Colonic mucosa (tissue), 4 donors: ENCODE results near the gene APOB. TPM values are rescaled to one million over a fixed set of nuclear protein-coding genes. Genes with fewer than 3 reads are reported as not detected.

Experiments used
- DNase-seq: peaks from one replicate; pipeline ENCODE4 v3.0.0-alpha.2; 2020
- H3K27ac ChIP-seq: fragments of 200-600 bp; one replicate; pipeline ENCODE4 v1.8.0; 2021
- H3K27me3 ChIP-seq: fragments of 200-600 bp; one replicate; pipeline ENCODE4 v1.8.0; 2021
- H3K36me3 ChIP-seq: fragments of 200-600 bp; one replicate; pipeline ENCODE4 v1.8.0; 2021
- H3K4me1 ChIP-seq: fragments of 200-600 bp; one replicate; pipeline ENCODE4 v1.8.0; 2021; ENCODE audit warnings: mild to moderate bottlenecking
- H3K4me3 ChIP-seq: fragments of 200-600 bp; one replicate; pipeline ENCODE4 v1.8.0; 2021
- H3K9ac ChIP-seq, 2 donors: one replicate each; pipeline ENCODE4 v1.7.0; 2013; ENCODE audit warnings: control low read depth in 2 of 2, low read depth in 2 of 2, low read length in 2 of 2
- H3K9me3 ChIP-seq: fragments of 200-600 bp; one replicate; pipeline ENCODE4 v1.8.0; 2021
- intact Hi-C: fragments of 100-400 bp; cut with DNase I; formaldehyde crosslinking; loops from one replicate; pipeline ENCODE4 v1.14.1; 2022
- total RNA-seq, 2 donors: library from RNA; stranded (reverse); fragmentation: NEBNext Ultra II Directional in 1 of 2; extraction: Animal tissue kit (Norgen Biotek cat#: 25700) in 1 of 2; gene quantifications; one replicate each; pipeline ENCODE4 v1.2.1, GENCODE V29; 2021
- TF ChIP-seq, protein P1 (sequence below): fragments of 200-600 bp; IDR thresholded peaks from one replicate; pipeline ENCODE4 v1.8.0; 2022; ENCODE audit warnings: antibody characterized with exemption, mild to moderate bottlenecking
- donor health status: healthy.
- donor health status: DM: no; HTN: no; CAD: no.
- donor health status: DM: no; HTN: no; CAD: no.

The APOB gene
- total RNA-seq, 2 donors from 2014 or later, result 1.0 to 3.3 TPM

DNA sequence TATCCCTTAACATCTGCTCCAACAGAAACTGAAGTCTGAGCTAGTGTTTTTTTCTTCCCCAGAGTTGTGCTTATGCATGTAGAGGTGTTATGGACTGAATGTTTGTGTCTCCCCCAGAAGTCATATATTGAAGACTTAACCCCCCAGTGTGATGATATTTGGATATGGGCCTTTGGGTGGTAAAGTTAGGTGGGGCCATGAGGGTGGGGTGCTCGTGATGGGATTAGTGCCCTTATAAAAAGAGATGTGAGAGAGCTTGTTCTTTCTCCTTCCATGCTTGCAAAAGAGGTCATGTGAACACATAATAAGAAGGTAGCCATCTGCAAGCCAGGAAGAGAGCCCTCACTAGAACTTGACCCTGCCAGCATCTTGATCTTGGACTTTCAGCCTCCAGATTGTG lies 34.4 kb upstream of the APOB start:
- Histone ChIP-seq H3K4me1 (no peaks in the 10 kb centered on the region), H3K27me3 (no peaks in the 10 kb centered on the region), H3K4me3 (no peak overlapping the region), H3K36me3 (no peaks in the 10 kb centered on the region), H3K27ac (no peak overlapping the region), H3K9me3 (no peaks in the 10 kb centered on the region), H3K9ac (no peak overlapping the region)
- no peak for DNase-seq
- intact Hi-C loops, result no loop called here
- TF ChIP-seq, protein P1, sequence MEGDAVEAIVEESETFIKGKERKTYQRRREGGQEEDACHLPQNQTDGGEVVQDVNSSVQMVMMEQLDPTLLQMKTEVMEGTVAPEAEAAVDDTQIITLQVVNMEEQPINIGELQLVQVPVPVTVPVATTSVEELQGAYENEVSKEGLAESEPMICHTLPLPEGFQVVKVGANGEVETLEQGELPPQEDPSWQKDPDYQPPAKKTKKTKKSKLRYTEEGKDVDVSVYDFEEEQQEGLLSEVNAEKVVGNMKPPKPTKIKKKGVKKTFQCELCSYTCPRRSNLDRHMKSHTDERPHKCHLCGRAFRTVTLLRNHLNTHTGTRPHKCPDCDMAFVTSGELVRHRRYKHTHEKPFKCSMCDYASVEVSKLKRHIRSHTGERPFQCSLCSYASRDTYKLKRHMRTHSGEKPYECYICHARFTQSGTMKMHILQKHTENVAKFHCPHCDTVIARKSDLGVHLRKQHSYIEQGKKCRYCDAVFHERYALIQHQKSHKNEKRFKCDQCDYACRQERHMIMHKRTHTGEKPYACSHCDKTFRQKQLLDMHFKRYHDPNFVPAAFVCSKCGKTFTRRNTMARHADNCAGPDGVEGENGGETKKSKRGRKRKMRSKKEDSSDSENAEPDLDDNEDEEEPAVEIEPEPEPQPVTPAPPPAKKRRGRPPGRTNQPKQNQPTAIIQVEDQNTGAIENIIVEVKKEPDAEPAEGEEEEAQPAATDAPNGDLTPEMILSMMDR, result no peak

DNA sequence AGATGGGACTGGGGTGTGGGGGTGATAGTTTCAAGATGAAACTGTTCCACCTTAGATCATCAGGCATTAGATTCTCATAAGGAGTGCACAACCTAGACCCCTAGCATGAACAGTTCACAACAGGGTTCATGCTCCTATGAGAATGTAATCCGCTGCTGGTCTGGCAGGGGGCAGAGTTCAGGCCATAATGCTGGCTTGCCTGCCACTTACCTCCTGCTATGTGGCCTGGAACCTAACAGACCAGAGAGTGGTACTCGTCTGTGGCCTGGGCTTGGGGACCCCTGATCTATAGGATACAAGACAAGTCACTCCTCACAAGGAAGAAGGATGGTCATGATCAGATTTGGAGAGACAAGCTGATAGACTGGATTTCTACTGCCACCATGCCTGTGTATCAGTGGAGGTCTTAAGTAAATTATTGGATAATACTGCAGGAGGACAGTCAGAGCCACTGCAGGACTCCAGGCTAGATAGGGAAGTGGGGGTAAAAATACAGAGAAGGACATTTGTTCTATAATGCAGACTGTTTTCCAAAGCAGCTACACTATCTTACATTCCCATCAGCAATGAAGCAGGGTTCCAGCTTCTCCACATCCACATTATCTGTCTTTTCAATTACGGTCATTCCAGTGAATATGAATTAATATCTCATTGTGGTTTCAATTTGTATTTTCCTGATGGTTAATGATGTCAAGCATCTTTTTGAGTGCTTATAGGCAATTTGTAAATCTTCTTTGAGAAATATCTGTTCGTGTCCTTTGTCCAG lies 28.8 kb upstream of the APOB start:
- no peaks in the 10 kb centered on the region for H3K27me3 ChIP-seq
- no peaks in the 10 kb centered on the region for H3K9me3 ChIP-seq
- H3K27ac ChIP-seq, result no peak overlapping the region
- no peaks in the 10 kb centered on the region for H3K36me3 ChIP-seq
- TF ChIP-seq, protein P1, result no peak
- H3K4me1 ChIP-seq, result no peaks in the 10 kb centered on the region
- H3K4me3 ChIP-seq, result no peak overlapping the region
- DNase-seq, result no peak
- no peak overlapping the region for H3K9ac ChIP-seq
- intact Hi-C loops, result no loop called here

DNA sequence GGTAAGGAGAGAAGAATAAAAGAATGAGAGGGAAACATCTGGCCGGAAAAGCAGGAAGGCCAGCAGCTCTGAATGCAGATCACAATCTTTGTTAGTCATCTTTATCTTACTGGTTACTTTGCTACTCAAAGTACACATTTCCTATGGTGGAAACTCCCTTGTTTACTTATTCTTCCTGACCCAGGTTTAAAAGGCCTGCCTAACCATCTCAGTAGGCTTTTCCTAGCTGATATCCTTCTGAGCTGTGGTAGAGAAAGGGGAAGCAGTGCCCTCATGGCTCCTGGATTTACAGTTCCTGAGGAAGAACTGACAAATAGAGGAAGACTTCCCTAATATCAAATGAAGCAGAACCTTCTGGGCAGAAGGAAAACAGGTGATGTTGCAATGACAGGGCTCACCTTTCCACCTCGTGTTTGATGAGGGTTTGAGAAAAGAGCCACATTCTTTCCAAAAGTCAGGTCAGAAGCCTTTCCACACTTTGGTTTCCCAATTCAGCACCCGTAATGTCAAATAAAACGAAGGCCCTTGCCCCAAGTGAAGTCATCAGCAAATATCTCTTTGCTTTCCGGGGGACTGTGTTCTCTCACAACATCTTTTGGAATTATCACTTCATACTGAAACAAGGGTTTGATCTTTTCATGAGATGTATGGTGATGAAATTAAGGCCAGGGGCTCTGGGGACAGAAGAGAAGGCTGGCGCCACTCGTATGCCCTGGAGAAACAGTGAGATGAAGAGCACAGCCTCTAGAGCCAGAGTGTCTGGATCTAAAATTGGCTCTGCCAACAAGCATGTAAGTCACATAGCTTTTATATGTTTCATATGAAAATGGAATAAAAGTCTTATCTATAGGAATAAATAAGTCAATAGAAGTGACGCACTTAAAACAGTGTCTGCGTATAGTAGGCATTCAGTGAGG lies 26.7 kb upstream of the APOB start:
- intact Hi-C loops, result no loop called here
- no peaks in the 10 kb centered on the region for H3K36me3 ChIP-seq
- no peak overlapping the region for H3K4me3 ChIP-seq
- DNase-seq, result no peak
- H3K4me1 ChIP-seq, result no peaks in the 10 kb centered on the region
- no peak overlapping the region for H3K9ac ChIP-seq
- no peaks in the 10 kb centered on the region for H3K27me3 ChIP-seq
- TF ChIP-seq, protein P1, result no peak
- no peaks in the 10 kb centered on the region for H3K9me3 ChIP-seq
- no peak overlapping the region for H3K27ac ChIP-seq

DNA sequence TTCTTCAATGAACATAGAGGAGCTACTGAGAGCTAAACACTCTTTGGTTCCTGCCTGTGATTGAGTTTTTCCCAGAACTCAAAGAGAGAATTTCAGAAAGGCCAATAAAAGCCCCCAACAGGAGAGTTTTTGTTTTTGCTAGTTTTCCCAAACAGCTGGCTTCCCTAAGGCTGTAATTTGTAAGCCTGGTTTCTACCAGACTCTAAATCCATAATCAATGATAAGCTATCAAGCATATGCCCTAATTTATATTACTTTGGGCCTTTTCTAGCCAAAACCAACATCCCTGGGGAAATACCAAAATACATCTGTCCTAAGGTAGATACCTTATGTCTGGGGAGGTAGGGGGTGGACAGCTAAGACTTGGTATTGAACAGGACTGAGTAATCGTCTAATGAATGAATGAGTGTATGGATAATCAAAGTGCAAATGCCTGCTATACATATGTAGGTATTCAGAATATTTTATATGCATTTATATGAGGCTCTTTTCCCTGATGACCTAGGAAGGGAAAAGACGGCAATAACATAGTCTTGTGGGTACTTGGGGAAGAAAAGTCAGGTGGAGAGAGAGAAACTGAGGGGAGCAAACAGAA lies 26.0 kb upstream of the APOB start:
- H3K9me3 ChIP-seq, result no peaks in the 10 kb centered on the region
- intact Hi-C loops, result no loop called here
- no peaks in the 10 kb centered on the region for H3K4me1 ChIP-seq
- no peak for DNase-seq
- H3K36me3 ChIP-seq, result no peaks in the 10 kb centered on the region
- H3K27ac ChIP-seq, result no peak overlapping the region
- no peak overlapping the region for H3K9ac ChIP-seq
- H3K27me3 ChIP-seq, result no peaks in the 10 kb centered on the region
- TF ChIP-seq, protein P1, result no peak
- no peak overlapping the region for H3K4me3 ChIP-seq

DNA sequence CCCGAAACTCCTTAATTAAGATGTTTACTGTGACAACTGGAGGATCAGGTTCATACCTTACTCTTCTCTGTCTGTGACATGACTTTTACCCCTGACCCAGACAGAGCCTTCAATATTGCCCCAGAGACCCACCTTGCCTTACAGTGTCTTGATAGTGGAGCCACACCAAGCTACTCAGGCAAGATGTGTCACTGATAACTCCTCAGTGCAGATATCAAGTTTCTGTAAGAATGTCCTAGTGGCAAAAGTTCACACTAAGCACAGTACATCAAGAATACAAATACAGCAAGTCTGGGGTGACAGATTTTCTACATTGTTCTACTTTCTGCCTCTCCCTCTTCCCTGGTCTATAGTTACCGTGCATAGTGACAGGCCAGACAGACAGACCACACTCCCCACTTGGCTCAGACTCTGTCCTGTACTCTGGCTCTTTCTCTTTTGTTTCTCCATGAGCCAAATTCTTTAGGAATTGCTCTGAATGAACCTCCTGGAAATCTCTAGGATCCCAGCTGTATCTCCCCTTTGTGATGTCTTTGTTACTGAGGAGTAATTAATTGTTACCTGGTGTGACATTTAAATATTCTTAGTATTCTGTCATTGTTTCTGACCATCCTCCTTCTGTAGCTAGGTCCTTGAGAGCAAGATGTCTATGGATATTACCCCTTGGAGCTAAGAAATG lies 24.1 kb upstream of the APOB start:
- H3K27me3 ChIP-seq, result no peaks in the 10 kb centered on the region
- no peak overlapping the region for H3K9ac ChIP-seq
- intact Hi-C loops, result no loop called here
- H3K36me3 ChIP-seq, result no peaks in the 10 kb centered on the region
- no peak overlapping the region for H3K27ac ChIP-seq
- H3K4me1 ChIP-seq, result no peaks in the 10 kb centered on the region
- DNase-seq, result no peak
- H3K4me3 ChIP-seq, result no peak overlapping the region
- no peaks in the 10 kb centered on the region for H3K9me3 ChIP-seq
- TF ChIP-seq, protein P1, result no peak
